Neural cell (in vitro differentiated cells): ENCODE results near the gene CSRNP2. TPM values are rescaled to one million over a fixed set of nuclear protein-coding genes. Genes with fewer than 3 reads are reported as not detected.
"Not testable (repeated sequence)": the region's sequence is repeated elsewhere in the genome, so short reads cannot be mapped to it uniquely, and the experiment has no call there.

Experiments used
- H2AFZ ChIP-seq: fragments of 200-600, 300-800 bp; sonication (generic), shearing (Covaris generic); 2 replicates; pipeline ENCODE4 v1.6.0; 2014; ENCODE audit warnings: low read depth, mild to moderate bottlenecking, antibody characterized with exemption, low read length, moderate library complexity
- H3F3A ChIP-seq: fragments of 200-600 bp; shearing (Covaris generic); 2 replicates; pipeline ENCODE4 v1.6.1; 2016; ENCODE audit warnings: mild to moderate bottlenecking, moderate library complexity, mixed read lengths, antibody characterized with exemption, low read length; ENCODE audit not compliant: insufficient read depth, poor library complexity, severe bottlenecking
- H3K27ac ChIP-seq: fragments of 200-600, 300-800 bp; sonication (generic), shearing (Covaris generic); 2 replicates; pipeline ENCODE4 v1.5.1; 2014; ENCODE audit warnings: mild to moderate bottlenecking, low read length, moderate library complexity
- H3K27me3 ChIP-seq: fragments of 300-800, 200-600 bp; sonication (generic), shearing (Covaris generic); 2 replicates; pipeline ENCODE4 v1.6.0; 2014; ENCODE audit warnings: mild to moderate bottlenecking, low read depth, low read length, moderate library complexity; ENCODE audit not compliant: insufficient read depth
- H3K36me3 ChIP-seq: fragments of 300-800, 200-600 bp; sonication (generic), shearing (Covaris generic); 2 replicates; pipeline ENCODE4 v1.5.1; 2014; ENCODE audit warnings: mild to moderate bottlenecking, antibody characterized with exemption, low read length, moderate library complexity; ENCODE audit not compliant: insufficient read depth
- H3K4me2 ChIP-seq: fragments of 300-800, 200-600 bp; sonication (generic), shearing (Covaris generic); 2 replicates; pipeline ENCODE4 v1.6.0; 2014; ENCODE audit warnings: mild to moderate bottlenecking, low read length
- H3K4me3 ChIP-seq: fragments of 300-800, 200-600 bp; sonication (generic), shearing (Covaris generic); 2 replicates; pipeline ENCODE4 v1.5.1; 2014; ENCODE audit warnings: mild to moderate bottlenecking, low read length, moderate library complexity
- H3K79me2 ChIP-seq: fragments of 200-600 bp; shearing (Covaris generic); replicated peaks from 2 replicates; pipeline ENCODE4 v1.6.0; 2014; ENCODE audit warnings: mild to moderate bottlenecking, low read length, moderate library complexity; ENCODE audit not compliant: insufficient read depth
- H3K9ac ChIP-seq: fragments of 300-800, 200-600 bp; sonication (generic), shearing (Covaris generic); 2 replicates; pipeline ENCODE4 v1.6.1; 2016; ENCODE audit warnings: mild to moderate bottlenecking, low read length, mixed read lengths
- H3K9me2 ChIP-seq: fragments of 200-600 bp; shearing (Covaris generic); 2 replicates; pipeline ENCODE4 v1.6.1; 2016; ENCODE audit warnings: mild to moderate bottlenecking, low read length, mixed read lengths; ENCODE audit not compliant: insufficient read depth
- H3K9me3 ChIP-seq: fragments of 200-600, 300-800 bp; sonication (generic), shearing (Covaris generic); 2 replicates; pipeline ENCODE4 v1.6.1; 2016; ENCODE audit warnings: mild to moderate bottlenecking, mixed run types, low read length, moderate library complexity, mixed read lengths
- H4K20me1 ChIP-seq: fragments of 200-600 bp; shearing (Covaris generic); 2 replicates; pipeline ENCODE4 v1.6.1; 2016; ENCODE audit warnings: mild to moderate bottlenecking, mixed run types; ENCODE audit not compliant: insufficient read depth
- EP300 ChIP-seq: fragments of 450-650 bp; conservative IDR thresholded peaks from 2 replicates; pipeline ENCODE4 v1.6.1; 2014; ENCODE audit warnings: antibody characterized with exemption, mild to moderate bottlenecking, moderate library complexity; ENCODE audit not compliant: poor library complexity, severe bottlenecking
- EZH2 ChIP-seq: fragments of 200-600, 300-800 bp; shearing (Covaris generic), sonication (generic); IDR thresholded peaks from 2 replicates; pipeline ENCODE4 v1.6.1; 2014; ENCODE audit warnings: antibody characterized with exemption, low read length, borderline replicate concordance, mild to moderate bottlenecking; ENCODE audit not compliant: insufficient read depth, poor library complexity, severe bottlenecking
- MXI1 ChIP-seq: fragments of 450-650 bp; conservative IDR thresholded peaks from 2 replicates; pipeline ENCODE4 v1.6.1; 2014; ENCODE audit warnings: antibody characterized with exemption, mild to moderate bottlenecking; ENCODE audit not compliant: poor library complexity, severe bottlenecking
- POLR2AphosphoS5 ChIP-seq: IDR thresholded peaks from 2 replicates; pipeline ENCODE4 v1.6.1; 2012
- SMC3 ChIP-seq: fragments of 450-650 bp; conservative IDR thresholded peaks from 2 replicates; pipeline ENCODE4 v1.6.1; 2014; ENCODE audit warnings: antibody characterized with exemption, mild to moderate bottlenecking, moderate library complexity; ENCODE audit not compliant: poor library complexity
- TAF1 ChIP-seq: IDR thresholded peaks from 2 replicates; pipeline ENCODE4 v1.6.1; 2012; ENCODE audit warnings: low read depth
- polyA plus RNA-seq: library from polyadenylated mRNA; depleted of rRNA; stranded (reverse); fragments of >200 nt; gene quantifications from 2 replicates; pipeline ENCODE4 v1.2.3, GENCODE V29; 2014
- TF ChIP-seq, protein P1 (sequence below): IDR thresholded peaks from 2 replicates; pipeline ENCODE4 v1.6.1; 2012; ENCODE audit warnings: borderline replicate concordance
- TF ChIP-seq, protein P2 (sequence below): fragments of 450-650 bp; IDR thresholded peaks from 2 replicates; pipeline ENCODE4 v1.5.1; 2014; ENCODE audit warnings: antibody characterized with exemption, mild to moderate bottlenecking, moderate library complexity; ENCODE audit not compliant: poor library complexity, severe bottlenecking

Gene CSRNP2
- polyA plus RNA-seq, 1 donor from 2014 or later, result 114 TPM

DNA sequence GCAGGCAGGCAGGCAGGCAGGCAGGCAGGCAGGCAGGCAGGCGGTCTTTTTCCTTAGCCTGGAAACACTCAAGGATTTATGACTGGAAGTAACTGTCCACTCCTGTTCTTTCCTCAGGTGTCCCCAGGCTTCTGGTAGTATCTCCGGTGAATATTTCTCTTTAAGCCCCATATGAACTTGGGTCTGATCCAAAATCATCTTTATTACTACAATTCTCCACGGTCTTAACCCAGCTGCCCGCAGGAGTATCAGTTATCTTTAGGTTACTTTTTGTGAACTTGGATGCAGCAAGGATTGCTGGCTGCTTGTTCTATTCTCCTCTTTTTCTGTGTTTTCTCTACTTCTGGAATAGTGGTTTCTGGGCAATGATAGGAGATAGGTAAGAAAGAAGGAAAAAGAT, 3.3 kb downstream of the CSRNP2 start:
- H3K9ac ChIP-seq, result no peak overlapping the region
- H3K36me3 ChIP-seq, result no peaks in the 10 kb centered on the region
- TF ChIP-seq POLR2AphosphoS5, result no peak
- TF ChIP-seq EP300, result no peak
- TF ChIP-seq, protein P1, sequence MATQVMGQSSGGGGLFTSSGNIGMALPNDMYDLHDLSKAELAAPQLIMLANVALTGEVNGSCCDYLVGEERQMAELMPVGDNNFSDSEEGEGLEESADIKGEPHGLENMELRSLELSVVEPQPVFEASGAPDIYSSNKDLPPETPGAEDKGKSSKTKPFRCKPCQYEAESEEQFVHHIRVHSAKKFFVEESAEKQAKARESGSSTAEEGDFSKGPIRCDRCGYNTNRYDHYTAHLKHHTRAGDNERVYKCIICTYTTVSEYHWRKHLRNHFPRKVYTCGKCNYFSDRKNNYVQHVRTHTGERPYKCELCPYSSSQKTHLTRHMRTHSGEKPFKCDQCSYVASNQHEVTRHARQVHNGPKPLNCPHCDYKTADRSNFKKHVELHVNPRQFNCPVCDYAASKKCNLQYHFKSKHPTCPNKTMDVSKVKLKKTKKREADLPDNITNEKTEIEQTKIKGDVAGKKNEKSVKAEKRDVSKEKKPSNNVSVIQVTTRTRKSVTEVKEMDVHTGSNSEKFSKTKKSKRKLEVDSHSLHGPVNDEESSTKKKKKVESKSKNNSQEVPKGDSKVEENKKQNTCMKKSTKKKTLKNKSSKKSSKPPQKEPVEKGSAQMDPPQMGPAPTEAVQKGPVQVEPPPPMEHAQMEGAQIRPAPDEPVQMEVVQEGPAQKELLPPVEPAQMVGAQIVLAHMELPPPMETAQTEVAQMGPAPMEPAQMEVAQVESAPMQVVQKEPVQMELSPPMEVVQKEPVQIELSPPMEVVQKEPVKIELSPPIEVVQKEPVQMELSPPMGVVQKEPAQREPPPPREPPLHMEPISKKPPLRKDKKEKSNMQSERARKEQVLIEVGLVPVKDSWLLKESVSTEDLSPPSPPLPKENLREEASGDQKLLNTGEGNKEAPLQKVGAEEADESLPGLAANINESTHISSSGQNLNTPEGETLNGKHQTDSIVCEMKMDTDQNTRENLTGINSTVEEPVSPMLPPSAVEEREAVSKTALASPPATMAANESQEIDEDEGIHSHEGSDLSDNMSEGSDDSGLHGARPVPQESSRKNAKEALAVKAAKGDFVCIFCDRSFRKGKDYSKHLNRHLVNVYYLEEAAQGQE, result no peak
- no peak for TF ChIP-seq MXI1
- TF ChIP-seq EZH2, result no peak
- no peak for TF ChIP-seq SMC3
- TF ChIP-seq, protein P2, sequence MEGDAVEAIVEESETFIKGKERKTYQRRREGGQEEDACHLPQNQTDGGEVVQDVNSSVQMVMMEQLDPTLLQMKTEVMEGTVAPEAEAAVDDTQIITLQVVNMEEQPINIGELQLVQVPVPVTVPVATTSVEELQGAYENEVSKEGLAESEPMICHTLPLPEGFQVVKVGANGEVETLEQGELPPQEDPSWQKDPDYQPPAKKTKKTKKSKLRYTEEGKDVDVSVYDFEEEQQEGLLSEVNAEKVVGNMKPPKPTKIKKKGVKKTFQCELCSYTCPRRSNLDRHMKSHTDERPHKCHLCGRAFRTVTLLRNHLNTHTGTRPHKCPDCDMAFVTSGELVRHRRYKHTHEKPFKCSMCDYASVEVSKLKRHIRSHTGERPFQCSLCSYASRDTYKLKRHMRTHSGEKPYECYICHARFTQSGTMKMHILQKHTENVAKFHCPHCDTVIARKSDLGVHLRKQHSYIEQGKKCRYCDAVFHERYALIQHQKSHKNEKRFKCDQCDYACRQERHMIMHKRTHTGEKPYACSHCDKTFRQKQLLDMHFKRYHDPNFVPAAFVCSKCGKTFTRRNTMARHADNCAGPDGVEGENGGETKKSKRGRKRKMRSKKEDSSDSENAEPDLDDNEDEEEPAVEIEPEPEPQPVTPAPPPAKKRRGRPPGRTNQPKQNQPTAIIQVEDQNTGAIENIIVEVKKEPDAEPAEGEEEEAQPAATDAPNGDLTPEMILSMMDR, result no peak
- no peak for TF ChIP-seq TAF1
- H2AFZ ChIP-seq, result no peak overlapping the region
- H3K4me3 ChIP-seq, result peak overlapping the region; percentile 43
- peaks cover 45% of the 10 kb centered on the region for H4K20me1 ChIP-seq
- no peak overlapping the region for H3K4me2 ChIP-seq
- H3K27me3 ChIP-seq, result no peaks in the 10 kb centered on the region
- H3K9me2 ChIP-seq, result no peaks in the 10 kb centered on the region
- H3F3A ChIP-seq, result no peaks in the 10 kb centered on the region
- H3K79me2 ChIP-seq, result peaks cover 62% of the 10 kb centered on the region
- H3K9me3 ChIP-seq, result no peaks in the 10 kb centered on the region
- H3K27ac ChIP-seq, result no peak overlapping the region

DNA sequence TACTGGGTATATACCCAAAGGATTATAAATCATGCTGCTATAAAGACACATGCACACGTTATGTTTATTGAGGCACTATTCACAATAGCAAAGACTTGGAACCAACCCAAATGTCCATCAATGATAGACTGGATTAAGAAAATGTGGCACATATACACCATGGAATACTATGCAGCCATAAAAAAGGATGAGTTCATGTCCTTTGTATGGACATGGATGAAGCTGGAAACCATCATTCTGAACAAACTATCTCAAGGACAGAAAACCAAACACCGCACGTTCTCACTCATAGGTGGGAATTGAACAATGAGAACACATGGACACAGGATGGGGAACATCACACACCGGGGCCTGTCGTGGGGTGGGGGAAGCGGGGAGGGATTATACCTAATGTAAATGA, 4.5 kb downstream of the CSRNP2 start:
- Histone ChIP-seq H3K79me2 (peaks cover 65% of the 10 kb centered on the region), H4K20me1 (peaks cover 45% of the 10 kb centered on the region)
- H2AFZ ChIP-seq, H3K4me3 ChIP-seq, H3K27ac ChIP-seq, H3K4me2 ChIP-seq, H3F3A ChIP-seq, H3K36me3 ChIP-seq, H3K9me3 ChIP-seq, H3K9ac ChIP-seq, H3K27me3 ChIP-seq, H3K9me2 ChIP-seq: not testable (repeated sequence)

DNA sequence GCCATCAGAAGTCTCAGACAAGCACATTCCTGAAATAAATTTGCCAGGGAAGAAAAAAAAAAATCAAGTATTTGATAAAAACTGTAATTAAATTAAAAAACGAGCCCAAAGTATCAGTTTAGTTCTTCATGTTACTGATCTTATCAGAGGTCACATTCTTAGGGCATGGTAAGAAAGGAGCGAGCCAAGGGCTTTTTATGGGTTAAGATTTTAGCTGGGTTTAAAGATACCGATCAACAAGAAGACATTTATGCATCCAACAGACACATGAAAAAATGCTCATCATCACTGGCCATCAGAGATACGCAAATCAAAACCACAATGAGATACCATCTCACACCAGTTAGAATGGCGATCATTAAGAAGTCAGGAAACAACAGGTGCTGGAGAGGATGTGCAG, 5.0 kb downstream of the CSRNP2 start:
- not testable (repeated sequence) for H3K9ac ChIP-seq, H3K4me2 ChIP-seq, H2AFZ ChIP-seq, H3K36me3 ChIP-seq, H3F3A ChIP-seq, H3K9me2 ChIP-seq, H3K27ac ChIP-seq, H3K27me3 ChIP-seq, H3K9me3 ChIP-seq, H3K4me3 ChIP-seq
- Histone ChIP-seq H4K20me1 (peaks cover 45% of the 10 kb centered on the region), H3K79me2 (peaks cover 68% of the 10 kb centered on the region)
